GM10266 (cell line): ENCODE measurements around the gene DBNDD2.

Source experiments
- DNase-seq: peaks from one replicate; pipeline ENCODE4 v3.0.0; 2012; ENCODE audit errors: extremely low spot score
- TF ChIP-seq, protein P1 (sequence below): IDR thresholded peaks from 2 replicates; pipeline ENCODE4 v1.5.1; 2012; ENCODE audit warnings: mild to moderate bottlenecking, low read depth; ENCODE audit not compliant: control insufficient read depth, insufficient read depth; ENCODE audit errors: missing control alignments

Gene DBNDD2

DNA sequence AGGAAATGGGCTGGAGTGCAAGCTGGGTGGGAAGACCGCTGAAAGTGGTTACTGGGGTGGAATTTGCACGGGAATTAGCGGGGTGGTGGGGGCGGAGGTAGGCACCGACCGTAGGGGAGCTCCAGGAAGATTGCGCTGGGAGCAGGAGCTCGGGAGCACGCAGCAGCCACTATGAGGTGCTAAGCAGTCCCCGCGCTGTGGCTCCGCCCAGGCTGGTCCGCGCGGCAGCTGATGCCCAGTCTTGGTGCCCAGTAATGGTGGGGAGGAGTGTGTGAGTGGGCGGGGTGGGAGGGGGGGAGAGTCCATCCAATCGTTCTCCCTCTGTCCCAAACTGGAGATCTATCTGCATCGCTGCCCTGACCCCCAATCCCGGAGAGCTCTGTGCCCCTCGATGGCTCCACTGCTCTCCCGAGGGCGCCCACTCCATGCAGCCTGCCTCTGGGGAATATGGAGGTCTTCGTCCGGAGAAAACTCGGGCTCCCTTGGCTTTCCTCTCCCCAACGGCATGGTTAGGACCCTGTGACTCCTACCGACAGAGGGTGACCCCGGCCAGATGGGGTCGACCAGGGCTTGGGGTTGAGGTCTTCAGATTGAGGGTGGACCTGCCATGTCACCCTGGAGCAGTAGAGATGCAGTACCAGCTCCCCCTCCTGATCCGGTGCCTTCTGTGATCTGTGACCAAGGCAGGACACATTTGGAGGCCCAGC is 35.3 kb upstream of the DBNDD2 start:
- TF ChIP-seq, protein P1, sequence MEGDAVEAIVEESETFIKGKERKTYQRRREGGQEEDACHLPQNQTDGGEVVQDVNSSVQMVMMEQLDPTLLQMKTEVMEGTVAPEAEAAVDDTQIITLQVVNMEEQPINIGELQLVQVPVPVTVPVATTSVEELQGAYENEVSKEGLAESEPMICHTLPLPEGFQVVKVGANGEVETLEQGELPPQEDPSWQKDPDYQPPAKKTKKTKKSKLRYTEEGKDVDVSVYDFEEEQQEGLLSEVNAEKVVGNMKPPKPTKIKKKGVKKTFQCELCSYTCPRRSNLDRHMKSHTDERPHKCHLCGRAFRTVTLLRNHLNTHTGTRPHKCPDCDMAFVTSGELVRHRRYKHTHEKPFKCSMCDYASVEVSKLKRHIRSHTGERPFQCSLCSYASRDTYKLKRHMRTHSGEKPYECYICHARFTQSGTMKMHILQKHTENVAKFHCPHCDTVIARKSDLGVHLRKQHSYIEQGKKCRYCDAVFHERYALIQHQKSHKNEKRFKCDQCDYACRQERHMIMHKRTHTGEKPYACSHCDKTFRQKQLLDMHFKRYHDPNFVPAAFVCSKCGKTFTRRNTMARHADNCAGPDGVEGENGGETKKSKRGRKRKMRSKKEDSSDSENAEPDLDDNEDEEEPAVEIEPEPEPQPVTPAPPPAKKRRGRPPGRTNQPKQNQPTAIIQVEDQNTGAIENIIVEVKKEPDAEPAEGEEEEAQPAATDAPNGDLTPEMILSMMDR = no peak
- DNase-seq = no peak

DNA sequence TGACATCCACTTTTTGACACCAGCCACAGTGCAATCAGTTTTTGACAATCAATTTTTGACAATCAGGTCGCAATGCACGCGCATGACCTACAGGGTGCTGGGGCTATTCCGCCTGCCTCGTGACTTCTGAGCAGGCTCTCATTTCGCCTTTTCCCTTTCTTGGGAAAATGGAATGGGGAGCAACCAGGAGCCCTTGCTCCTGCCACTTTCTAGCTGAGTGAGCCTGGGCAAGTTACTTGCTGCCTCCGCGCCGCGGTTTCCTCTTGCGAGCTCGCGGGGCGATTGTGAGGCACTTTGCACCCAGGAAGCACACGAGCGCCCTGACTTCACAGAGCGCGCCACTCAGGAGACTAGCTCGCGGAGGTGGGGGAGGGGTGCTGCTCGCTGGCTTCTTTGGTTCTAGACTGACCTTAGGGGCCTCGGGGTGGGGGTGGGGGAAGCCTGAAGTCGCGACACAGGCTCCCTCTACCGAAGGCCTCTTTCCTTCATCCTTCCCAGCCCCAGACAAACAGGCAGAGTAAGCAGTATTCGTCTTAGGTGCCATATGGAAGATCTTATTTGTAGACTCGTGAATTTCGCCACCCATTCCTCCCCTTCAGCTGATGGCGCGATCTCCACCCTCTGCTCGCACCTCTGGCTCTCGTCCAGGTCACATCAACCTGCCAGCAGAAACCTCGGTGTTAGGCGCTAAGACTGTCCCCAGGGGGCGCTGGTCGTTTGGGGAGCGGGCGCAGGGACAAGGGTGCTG is 34.6 kb upstream of the DBNDD2 start:
- DNase-seq = peak; percentile 75
- TF ChIP-seq, protein P1 = peak; percentile 95

DNA sequence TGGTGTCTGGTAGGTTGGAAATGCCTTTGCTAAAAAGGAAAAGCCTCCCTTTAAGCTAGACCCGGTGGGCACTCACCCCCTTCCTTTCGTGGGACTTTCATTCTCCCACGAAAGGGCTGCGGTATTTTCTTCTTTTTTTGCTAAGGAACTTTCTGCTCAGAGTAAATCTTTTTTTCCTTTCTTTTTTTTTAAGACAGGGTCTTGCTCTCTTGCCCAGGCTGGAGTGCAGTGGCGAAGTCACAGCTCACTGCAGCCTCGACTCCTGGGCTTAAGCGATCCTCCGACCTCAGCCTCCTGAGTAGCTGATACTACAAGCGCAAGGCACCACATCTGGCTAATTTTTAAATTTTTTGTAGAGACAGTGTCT is 34.0 kb upstream of the DBNDD2 start:
- no peak for DNase-seq
- TF ChIP-seq, protein P1 = no peak

DNA sequence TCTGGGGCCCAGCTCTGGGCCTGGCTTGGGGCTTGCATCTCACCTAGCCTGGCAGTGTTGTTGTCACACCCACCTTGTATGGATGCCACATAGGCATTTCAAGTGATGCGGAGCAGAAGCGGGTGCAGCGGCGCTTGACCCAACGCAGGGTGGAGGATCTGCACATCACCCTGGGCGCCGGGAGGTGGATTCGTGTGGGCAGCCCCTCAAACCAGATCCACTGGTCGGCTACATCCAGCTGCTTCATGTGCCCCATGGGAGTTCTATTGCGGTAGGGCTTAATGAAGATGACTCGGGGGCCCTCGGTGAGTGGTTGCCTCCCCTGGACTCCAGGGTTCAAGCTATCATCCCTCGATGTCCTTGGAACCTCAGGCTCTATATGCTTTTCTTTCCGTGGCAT is 33.1 kb upstream of the DBNDD2 start:
- no peak for DNase-seq
- TF ChIP-seq, protein P1 = no peak

DNA sequence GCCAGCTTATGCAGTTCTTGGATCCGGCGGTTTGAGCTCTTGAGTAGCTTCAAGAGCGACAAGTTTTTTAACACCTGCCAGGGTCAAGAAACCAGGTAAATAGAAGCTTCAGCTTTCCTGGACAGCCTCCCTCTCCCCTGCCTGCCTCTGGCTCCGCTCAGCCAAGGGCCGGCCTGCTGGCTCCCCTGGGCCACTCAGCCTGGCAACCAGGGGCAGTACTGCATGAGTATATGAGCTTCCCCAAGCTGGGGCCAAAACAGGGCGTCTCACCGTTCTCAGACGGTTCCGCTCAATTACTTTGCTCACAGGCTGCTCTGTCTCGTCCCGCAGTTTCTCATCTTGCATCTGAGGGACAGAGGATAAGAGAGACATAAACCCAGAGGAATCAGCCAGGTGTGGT is 30.8 kb upstream of the DBNDD2 start:
- TF ChIP-seq, protein P1 = no peak
- DNase-seq = no peak

DNA sequence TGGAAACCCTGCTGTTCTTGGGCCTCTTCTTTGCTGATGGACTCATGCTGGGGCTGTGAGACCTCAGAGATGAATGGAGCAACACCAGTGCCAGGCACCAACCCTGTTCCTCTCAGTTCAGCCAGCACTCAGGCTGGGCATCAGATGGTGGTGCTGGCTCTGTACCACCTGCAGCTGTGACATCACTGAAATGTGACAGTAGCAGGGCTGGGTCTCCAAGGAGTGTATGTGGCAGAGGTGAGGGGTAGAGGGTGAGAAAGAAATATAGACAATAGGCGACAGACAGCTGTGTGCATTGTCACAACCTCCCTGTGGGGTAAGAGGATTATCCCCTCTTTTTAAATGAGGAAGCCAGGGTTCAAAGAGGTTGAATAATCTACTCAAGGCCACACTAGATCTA is 29.9 kb upstream of the DBNDD2 start, which contains the start of gene TP53TG5:
TSS of gene TP53TG5 (minus strand) at position 135 of the 400 bp plus-strand sequence. CDS start at position 46, 89 bp downstream.
- TF ChIP-seq, protein P1 = no peak
- no peak for DNase-seq

DNA sequence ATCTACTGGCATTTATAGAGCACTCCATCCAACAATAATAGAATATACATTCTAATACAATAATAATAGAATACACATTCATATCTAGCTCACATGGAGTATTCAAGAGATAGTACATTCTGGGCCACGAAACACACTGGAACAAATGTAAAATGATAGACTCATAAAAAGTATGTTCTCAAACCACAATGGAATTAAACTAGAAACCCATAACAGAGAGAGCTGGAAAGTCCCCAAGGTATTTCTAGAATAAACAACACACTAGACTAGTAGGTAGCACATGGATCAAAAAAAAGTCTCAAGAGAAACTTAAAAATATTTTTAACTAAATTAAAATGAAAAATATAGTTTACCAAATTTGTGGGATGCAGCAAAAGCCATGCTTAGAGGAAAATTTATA is 20.8 kb upstream of the DBNDD2 start:
- no peak for DNase-seq
- TF ChIP-seq, protein P1 = no peak
